Stimulated activated CD4-positive, alpha-beta T cell treated with anti-CD3 and anti-CD28 coated beads, TNF-alpha, amount 100 ng/mL, for 1 hour (primary cell): ENCODE measurements around the gene CRTC2.
"Not testable (repeated sequence)": the region's sequence is repeated elsewhere in the genome, so short reads cannot be mapped to it uniquely, and the experiment has no call there.

ENCODE experiments used
- DNase-seq, 3 donors: peaks; one replicate each; pipeline ENCODE4 v3.0.0-alpha.2; 2020; ENCODE audit warnings: low read depth in 3 of 3, low spot score in 1 of 3

The CRTC2 gene

DNA sequence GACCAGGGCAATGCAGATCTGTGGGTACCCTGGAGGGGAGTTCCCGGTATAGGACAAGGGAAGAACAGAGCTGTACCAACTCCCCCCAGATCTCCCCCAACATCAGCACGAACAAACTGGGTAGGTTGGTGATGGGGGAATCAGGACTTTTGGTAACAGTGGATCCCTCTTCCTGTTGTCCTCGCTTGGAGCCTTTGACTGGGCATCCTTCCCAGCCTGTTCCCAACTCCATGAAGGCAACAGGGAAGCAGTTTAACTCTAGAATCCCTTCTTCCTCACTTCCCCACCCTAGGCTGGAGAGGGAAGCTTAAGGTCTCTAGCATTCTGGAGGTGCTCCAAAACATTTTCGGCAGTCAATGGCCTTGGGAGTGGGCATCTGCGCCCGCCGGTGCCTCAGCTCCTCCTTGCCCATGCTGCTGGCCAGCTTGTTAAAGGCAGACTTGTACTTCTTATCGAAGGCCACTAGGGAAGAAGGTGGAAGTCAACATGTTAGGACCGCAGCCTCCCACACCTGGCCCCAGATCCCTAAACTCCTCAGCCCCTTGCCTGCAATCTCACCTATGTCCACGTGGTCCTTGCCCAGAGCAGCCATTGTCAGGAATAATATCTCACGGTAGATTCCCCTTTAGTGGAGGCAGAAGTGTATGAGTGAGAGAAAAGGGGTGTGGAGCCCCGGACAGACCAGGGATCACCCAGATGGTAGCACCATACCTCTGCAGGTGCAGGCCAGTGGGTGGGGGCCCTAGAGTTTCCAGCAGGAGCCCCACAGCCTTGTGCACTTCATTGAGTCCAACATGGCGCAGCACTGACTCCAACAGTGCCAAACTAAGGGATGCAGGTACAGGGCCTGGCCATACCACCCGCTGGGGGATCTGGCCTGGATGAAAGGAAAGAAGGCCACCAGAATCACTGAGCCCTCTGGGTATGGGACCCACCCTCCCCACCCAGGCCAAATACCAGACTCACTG lies 28.1 kb downstream of the CRTC2 start:
- DNase-seq: no peak

GRCh38 chr1:153929426-153929825 lies 29.0 kb downstream of the CRTC2 start:
- DNase-seq: no peak

DNA sequence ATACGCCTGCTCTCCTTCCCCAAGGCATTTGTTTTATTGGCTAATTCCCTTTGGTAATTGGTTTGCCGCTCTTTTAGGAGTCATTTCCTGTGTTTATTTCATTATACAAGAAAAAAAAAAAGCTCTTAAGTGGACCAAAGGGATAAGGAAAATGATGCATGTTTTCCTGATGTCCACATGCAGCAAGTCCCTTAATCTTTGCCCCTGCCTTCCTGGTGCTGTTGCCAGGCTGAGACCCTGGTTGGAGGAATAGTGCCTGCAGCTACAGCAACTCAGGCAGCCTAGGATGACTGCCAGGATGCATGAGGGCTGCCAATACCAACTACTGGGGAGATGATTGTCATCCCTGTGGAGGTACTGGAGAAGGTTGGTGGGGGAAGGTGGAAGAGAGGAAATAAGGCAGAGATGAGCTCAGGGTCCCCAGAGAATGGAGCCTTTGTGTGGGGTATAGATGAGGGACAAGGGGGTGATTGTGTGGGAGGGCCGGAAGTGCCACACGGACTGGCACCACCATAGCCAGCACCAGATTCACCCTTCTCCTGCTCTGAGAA lies 29.5 kb downstream of the CRTC2 start:
- DNase-seq: no peak

GRCh38 chr1:153928245-153928644 lies 30.2 kb downstream of the CRTC2 start:
- no peak for DNase-seq

DNA sequence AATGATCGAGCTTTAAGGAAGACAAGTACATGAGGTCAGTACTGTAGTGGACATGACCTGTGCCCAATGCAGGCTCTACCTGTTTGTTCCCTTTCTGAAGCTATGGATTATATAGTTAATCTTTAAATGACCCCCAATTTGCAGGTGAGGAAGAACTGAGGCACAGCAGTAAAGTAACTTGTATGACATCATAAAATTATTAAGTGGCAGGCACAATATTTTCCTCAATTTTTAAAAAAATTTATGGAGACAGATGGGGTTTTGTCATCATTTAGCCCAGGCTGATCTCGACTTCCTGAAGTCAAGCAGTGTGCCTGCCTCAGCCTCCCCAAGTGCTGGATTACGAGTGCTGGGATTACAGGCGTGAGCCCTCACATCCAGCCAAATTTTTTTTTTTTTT lies 32.0 kb downstream of the CRTC2 start:
- DNase-seq: no peak

- DNase-seq: peak; percentile 93 to 99 (median 97)
Measured at GRCh38 chr1:153922972-153923925, 35.2 kb downstream of the CRTC2 start, which contains the start of gene GATAD2B. GATAD2B (minus strand) TSS chr1:153922972; CDS start chr1:153828347, 94,625 bp downstream.

GRCh38 chr1:153922076-153922971 lies 36.1 kb downstream of the CRTC2 start:
- DNase-seq: peak in 1 of 3 donors; percentile 49

GRCh38 chr1:153921803-153922075 lies 36.7 kb downstream of the CRTC2 start:
- DNase-seq: no peak

GRCh38 chr1:153921080-153921802 lies 37.2 kb downstream of the CRTC2 start:
- no peak for DNase-seq

DNA sequence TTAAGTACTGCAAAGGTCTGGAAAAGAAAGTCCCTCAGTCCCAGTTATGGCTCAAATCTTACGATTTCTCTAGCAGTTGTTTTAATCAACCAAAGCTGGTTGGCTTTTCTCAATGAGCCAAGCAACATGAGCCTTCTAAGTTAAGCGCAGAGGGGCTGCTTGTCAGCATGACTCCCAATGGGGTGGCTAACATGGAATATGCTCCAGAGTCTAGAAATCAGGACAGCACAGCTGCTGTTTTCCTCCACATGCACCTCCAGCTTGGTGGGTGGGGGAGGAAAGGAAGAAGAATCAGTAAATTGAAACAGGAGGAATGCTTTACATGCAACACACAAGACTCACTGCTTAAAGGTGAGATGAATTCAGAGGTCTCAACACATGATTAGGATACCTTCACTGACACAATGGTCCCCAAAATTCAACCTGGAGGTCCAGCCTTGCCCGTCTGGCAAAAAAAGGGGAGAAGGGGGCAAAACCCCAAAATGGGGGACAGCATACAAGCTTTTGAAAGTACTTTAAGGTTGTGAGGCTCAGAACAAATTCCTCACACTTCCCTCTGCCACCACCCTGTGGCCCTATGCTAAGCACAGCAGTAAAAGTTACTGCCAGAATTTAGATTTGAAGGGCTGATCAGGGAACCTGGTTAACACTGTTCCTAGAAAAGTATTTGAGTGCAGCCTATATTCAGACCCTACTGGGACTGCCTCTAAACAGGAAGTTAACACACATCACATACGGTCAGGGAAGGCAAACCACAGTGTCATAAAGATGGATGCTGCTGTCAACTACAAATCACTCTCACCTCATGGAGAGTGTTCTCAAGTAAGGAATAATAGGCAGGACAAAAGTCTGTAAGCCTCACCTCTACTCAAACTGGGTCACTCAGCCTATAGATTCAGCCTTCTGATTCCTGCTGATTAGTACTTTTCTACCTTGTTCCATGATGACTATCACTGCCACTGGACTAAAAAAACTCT lies 38.2 kb downstream of the CRTC2 start:
- no peak for DNase-seq

DNA sequence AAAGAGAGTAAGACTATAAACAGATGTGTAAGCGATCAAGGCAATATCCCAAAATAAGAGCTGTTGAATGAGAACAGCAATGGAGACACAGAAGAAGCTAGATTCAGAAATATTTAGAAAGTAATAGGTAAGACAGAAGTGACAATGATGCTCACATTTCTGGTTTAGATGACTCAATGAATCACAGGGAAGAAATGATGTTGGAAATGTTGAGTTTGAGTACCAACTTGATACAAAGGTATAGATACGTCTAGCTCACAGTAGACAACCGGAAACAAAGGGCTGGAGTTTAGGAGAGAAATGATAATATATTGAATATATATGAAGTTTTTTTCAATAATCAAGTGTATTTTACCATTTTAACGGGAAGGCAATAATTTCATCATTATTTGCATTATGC lies 42.1 kb downstream of the CRTC2 start:
- no peak for DNase-seq

GRCh38 chr1:153912349-153912748 lies 46.1 kb downstream of the CRTC2 start:
- DNase-seq: no peak

GRCh38 chr1:153910560-153910959 lies 47.9 kb downstream of the CRTC2 start:
- not testable (repeated sequence) for DNase-seq

DNA sequence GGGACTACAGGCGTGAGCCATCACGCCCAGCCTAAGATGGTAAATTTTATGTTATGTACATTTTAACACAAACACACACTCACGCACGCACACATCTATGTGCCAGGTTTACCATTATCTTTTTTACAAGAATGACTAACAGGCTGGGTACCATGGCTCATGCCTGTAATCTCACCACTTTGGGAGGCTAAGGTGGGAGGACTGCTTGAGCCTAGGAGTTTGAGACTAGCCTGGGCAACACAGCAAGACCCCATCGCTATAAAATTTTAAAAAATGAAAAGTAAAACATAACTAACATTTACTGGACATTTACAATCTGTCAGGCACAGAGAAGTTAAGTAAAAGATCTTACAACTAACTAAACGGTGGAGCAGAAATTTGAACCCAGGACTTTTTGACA lies 50.3 kb downstream of the CRTC2 start:
- no peak for DNase-seq

DNA sequence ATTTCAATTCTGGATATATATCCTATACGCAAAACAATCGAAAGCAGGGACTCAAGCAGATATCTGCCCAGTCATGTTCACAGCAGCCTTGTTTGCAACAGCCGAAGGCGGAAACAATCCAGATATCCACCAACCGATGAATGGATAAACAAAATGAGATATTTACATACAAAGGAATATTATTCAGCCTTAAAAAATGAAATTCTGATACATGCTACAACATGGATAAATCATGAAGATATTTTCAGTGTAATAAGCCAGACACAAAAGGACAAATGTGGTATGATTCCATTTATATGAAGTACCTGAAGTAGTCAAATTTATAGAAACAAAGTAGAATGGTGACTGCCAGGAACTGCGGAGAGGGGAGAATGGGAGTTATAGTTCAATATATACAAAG lies 51.3 kb downstream of the CRTC2 start:
- no peak for DNase-seq

GRCh38 chr1:153906396-153906795 lies 52.0 kb downstream of the CRTC2 start:
- DNase-seq: no peak

DNA sequence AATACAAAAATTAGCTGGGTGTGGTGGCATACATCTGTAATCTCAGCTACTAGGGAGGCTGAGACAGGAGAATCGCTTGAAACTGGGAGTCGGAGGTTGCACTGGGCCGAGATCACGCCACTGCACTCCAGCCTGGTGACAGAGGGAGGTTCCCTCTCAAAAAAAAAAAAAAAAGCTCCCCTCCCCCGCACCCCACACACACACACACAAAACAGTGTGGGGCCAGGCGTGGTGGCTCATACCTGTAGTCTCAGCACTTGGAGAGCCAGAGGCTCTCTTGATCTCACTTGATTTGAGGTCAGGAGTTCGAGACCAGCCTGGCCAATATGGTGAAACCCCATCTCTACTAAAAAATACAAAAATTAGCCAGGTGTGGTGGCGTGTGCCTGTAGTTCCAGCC lies 52.5 kb downstream of the CRTC2 start:
- DNase-seq: not testable (repeated sequence)

DNA sequence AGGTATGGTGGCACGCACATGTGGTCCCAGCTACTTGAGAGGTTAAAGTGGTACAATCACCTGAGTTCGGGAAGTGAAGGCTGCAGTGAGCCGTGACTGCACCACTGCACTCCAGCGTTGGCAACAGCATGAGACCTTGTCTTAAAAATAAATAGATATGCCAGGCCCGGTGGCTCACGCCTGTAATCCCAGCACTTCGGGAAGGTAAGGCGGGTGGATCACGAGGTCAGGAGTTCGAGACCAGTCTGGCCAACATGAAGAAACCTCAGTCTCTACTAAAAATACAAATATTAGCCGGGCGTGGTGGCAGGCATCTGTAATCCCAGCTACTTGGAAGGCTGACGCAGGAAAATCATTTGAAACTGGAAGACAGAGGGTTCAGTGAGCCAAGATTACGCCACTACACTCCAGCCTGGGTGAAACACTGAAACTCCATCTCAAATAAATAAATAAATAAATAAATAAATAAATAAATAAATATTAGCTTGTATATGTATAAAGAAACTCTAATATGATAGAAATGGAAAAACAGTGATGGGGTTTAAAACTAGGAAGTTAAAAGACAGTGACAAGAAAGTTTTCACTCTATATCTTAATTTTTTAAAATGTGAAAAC lies 54.5 kb downstream of the CRTC2 start:
- no peak for DNase-seq
